Measurements from ENCODE around the gene SORCS2.

GRCh38 chr4:7367406-7367805, 175.1 kb downstream of the SORCS2 start:
- no peak for TF ChIP-seq CTCF (IDR thresholded peaks at IDR 0.05; ENCODE audit: low read depth, low read length)
- TF ChIP-seq POLR2A (IDR thresholded peaks at IDR 0.05; ENCODE audit: extremely low read depth, insufficient read length), result no peak
- TF ChIP-seq, protein P1, sequence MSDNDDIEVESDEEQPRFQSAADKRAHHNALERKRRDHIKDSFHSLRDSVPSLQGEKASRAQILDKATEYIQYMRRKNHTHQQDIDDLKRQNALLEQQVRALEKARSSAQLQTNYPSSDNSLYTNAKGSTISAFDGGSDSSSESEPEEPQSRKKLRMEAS (IDR thresholded peaks at IDR 0.05; ENCODE audit: low read depth, low read length), result no peak
- no peak for TF ChIP-seq MYC (IDR thresholded peaks at IDR 0.05; ENCODE audit: low read depth, low read length)
